KMS-11 (cell line): ENCODE results near the gene GYS1.
A peak's percentile ranks its signal among the peaks of the same experiment; 100 is the strongest.
"Not testable (repeated sequence)": the region's sequence is repeated elsewhere in the genome, so short reads cannot be mapped to it uniquely, and the experiment has no call there.

Experiments
- H2AFZ ChIP-seq: fragments of 200-600 bp; sonication (generic); 2 replicates; pipeline ENCODE4 v1.6.1; 2016; ENCODE audit warnings: antibody characterized with exemption, mixed run types, low read depth
- H3K27ac ChIP-seq: fragments of 200-600 bp; sonication (generic); 2 replicates; pipeline ENCODE4 v1.6.1; 2016; ENCODE audit warnings: mild to moderate bottlenecking, mixed run types
- H3K27me3 ChIP-seq: fragments of 200-600 bp; sonication (generic); 2 replicates; pipeline ENCODE4 v1.6.1; 2017; ENCODE audit warnings: mild to moderate bottlenecking, low read depth, mixed run types, moderate library complexity; ENCODE audit not compliant: insufficient read depth
- H3K36me3 ChIP-seq: fragments of 200-600 bp; sonication (generic); 2 replicates; pipeline ENCODE4 v1.6.1; 2017; ENCODE audit warnings: mild to moderate bottlenecking, mixed run types; ENCODE audit not compliant: insufficient read depth
- H3K4me1 ChIP-seq: fragments of 200-600 bp; sonication (generic); 2 replicates; pipeline ENCODE4 v1.6.1; 2016; ENCODE audit warnings: mild to moderate bottlenecking, low read depth, mixed run types; ENCODE audit not compliant: poor library complexity, severe bottlenecking
- H3K4me2 ChIP-seq: fragments of 200-600 bp; sonication (generic); 2 replicates; pipeline ENCODE4 v1.7.0; 2016; ENCODE audit warnings: mild to moderate bottlenecking, mixed run types
- H3K4me3 ChIP-seq: fragments of 200-600 bp; sonication (generic); IDR thresholded peaks from 2 replicates; pipeline ENCODE4 v1.6.1; 2017; ENCODE audit warnings: low read depth, low read length, mixed read lengths; ENCODE audit not compliant: insufficient read depth
- H3K79me2 ChIP-seq: fragments of 200-600 bp; sonication (generic); 2 replicates; pipeline ENCODE4 v1.6.1; 2016; ENCODE audit warnings: low read depth, mixed run types; ENCODE audit not compliant: insufficient read depth
- H3K9ac ChIP-seq: fragments of 200-600 bp; sonication (generic); 2 replicates; pipeline ENCODE4 v1.6.1; 2016; ENCODE audit warnings: mild to moderate bottlenecking, mixed run types
- H4K20me1 ChIP-seq: fragments of 200-600 bp; sonication (generic); 2 replicates; pipeline ENCODE4 v1.6.1; 2016; ENCODE audit warnings: mild to moderate bottlenecking, mixed run types; ENCODE audit not compliant: insufficient read depth
- CTCF ChIP-seq: fragments of 200-600 bp; sonication (generic); conservative IDR thresholded peaks from 2 replicates; pipeline ENCODE4 v1.6.1; 2017; ENCODE audit warnings: low read depth, mild to moderate bottlenecking, antibody characterized with exemption, low read length, moderate library complexity, mixed read lengths

GYS1 gene

DNA sequence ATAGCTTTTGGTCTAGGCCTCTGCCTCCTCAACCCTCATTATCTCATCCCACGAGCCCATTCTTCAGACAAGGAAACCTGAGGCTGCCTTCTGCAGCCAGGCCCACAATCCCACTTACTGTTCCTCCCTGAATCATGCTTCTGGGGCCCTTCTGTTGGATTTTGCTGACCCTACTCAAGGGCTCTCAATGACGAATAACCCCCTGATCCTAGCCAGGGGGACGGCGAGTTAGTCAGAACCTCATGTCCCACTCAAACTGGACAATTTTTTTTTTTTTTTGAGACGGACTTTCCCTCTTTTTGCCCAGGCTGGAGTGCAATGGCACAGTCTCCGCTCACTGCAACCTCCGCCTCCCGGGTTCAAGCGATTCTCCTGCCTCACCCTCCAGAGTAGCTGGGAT is 29.0 kb upstream of the GYS1 start:
- H3K4me3 ChIP-seq: no peak overlapping the region
- H3K36me3 ChIP-seq: no peaks in the 10 kb centered on the region
- no peak overlapping the region for H3K27ac ChIP-seq
- H3K79me2 ChIP-seq: no peaks in the 10 kb centered on the region
- H3K9ac ChIP-seq: no peak overlapping the region
- no peak overlapping the region for H2AFZ ChIP-seq
- H4K20me1 ChIP-seq: no peaks in the 10 kb centered on the region
- no peak overlapping the region for H3K4me2 ChIP-seq
- peaks cover 35% of the 10 kb centered on the region for H3K27me3 ChIP-seq
- no peaks in the 10 kb centered on the region for H3K4me1 ChIP-seq
- TF ChIP-seq CTCF: no peak

DNA sequence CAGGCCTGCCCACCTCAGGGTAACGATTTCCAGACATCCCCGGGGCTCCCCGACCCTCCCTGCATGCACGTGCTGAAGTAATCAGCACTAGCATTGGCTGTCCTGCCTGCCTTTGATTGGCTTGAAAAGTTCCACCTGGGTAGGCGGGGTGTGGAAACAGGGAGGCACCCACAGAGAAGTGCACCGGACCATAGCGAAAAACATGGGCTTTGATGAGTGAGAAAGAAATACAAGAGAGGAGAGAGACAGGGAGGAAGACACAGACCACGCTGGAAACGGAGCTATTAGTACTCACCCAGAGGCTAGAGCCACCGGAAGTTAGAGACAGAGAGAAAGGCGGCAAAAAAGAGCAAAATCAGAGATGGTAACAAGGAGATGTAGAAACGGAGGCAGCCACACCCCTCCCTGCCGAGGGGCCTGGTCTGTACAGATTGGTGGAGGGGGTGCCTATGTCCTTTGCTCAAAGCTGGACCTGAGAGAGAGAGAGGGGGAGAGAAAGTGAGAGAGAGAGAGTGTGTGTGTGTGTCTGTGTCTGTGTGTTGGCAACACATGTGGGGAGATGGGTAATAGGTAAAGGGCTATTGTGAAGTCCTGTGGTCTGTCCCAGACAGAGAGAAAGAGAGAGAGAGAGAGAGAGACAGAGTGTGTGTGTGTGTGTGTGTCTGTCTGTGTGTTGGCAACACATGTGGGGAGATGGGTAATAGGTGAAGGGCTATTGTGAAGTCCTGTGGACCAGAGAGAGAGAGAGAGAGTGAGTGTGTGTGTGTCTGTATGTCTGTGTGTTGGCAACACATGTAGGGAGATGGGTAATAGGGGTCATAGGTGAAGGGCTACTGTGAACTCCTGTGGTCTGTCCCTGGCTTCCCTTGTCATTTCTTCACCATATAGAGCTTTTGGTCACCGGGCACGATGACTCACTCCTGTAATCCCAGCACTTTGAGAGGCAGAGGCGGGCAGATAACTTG is 28.1 kb upstream of the GYS1 start:
- Histone ChIP-seq H2AFZ (no peak overlapping the region), H3K4me1 (no peaks in the 10 kb centered on the region), H3K79me2 (no peaks in the 10 kb centered on the region), H3K36me3 (no peaks in the 10 kb centered on the region), H3K9ac (no peak overlapping the region), H3K27me3 (peaks cover 33% of the 10 kb centered on the region), H3K27ac (no peak overlapping the region), H4K20me1 (no peaks in the 10 kb centered on the region), H3K4me2 (no peak overlapping the region), H3K4me3 (no peak overlapping the region)
- TF ChIP-seq CTCF: no peak

GRCh38 chr19:49020342-49020741 is 27.2 kb upstream of the GYS1 start:
- Histone ChIP-seq H3K4me2 (no peak overlapping the region), H2AFZ (no peak overlapping the region), H3K36me3 (no peaks in the 10 kb centered on the region), H3K27me3 (peaks cover 30% of the 10 kb centered on the region), H3K79me2 (no peaks in the 10 kb centered on the region), H4K20me1 (no peaks in the 10 kb centered on the region), H3K9ac (no peak overlapping the region), H3K4me3 (no peak overlapping the region), H3K27ac (no peak overlapping the region), H3K4me1 (no peaks in the 10 kb centered on the region)
- no peak for TF ChIP-seq CTCF

DNA sequence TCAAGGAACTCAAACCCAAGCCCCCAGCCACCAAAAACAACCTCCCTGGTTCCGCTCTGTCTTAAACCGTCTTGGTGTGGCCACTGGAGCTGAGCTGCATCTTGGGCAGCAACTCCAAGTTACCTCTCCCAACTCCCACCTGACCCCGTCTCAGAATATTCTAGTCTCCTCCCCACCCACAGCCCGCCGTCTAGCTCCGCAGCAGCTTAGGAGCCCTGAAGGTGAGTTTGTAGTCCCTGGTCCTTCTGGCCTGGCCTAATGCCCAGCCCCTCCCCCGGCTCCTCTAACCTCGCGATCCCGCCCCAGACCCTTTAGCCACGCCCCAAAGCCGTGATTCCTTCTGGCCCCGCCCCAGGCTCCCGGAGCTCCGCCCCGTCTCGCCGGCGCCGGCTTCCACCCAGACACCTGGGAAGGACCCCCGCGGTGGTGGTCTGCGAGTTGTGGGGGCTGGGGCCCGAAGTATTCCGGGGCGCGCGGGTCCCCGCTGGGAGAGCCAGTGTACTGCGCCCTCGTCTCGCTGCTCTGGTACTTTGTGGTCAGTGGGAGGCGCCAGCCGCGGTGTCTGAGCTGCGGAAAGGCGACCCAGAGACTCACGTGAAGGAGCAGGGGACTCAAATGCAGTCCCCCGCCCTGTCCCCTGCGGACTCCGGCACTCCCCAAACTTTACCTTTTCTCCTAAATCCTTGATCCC is 26.3 kb upstream of the GYS1 start:
- no peak overlapping the region for H3K4me3 ChIP-seq
- H3K4me1 ChIP-seq: no peaks in the 10 kb centered on the region
- peak overlapping the region; percentile 41; the same call in 1 of the 2 replicates for H2AFZ ChIP-seq
- H4K20me1 ChIP-seq: no peaks in the 10 kb centered on the region
- H3K36me3 ChIP-seq: no peaks in the 10 kb centered on the region
- no peak for TF ChIP-seq CTCF
- no peaks in the 10 kb centered on the region for H3K79me2 ChIP-seq
- no peak overlapping the region for H3K27ac ChIP-seq
- no peak overlapping the region for H3K9ac ChIP-seq
- peak overlapping the region; percentile 73 for H3K4me2 ChIP-seq
- H3K27me3 ChIP-seq: peaks cover 30% of the 10 kb centered on the region

GRCh38 chr19:49018388-49019241 is 25.5 kb upstream of the GYS1 start:
- H2AFZ ChIP-seq: peak overlapping the region; percentile 41; the same call in 1 of the 2 replicates
- H3K36me3 ChIP-seq, H3K79me2 ChIP-seq, H3K4me1 ChIP-seq, H4K20me1 ChIP-seq, H3K9ac ChIP-seq, H3K27ac ChIP-seq, H3K4me3 ChIP-seq: not testable (repeated sequence)
- peaks cover 30% of the 10 kb centered on the region for H3K27me3 ChIP-seq
- peak overlapping the region; percentile 73 for H3K4me2 ChIP-seq
